Immature natural killer cell (primary cell): ENCODE measurements around the gene VPS13C. TPM values are rescaled to one million over a fixed set of nuclear protein-coding genes. Genes with fewer than 3 reads are reported as not detected.

Experiments
- DNase-seq, 3 donors: peaks; one replicate each; pipeline ENCODE4 v3.0.0; 2022; ENCODE audit warnings: mixed read lengths in 1 of 3
- H3K27ac Mint-ChIP-seq, 6 donors: one replicate each; pipeline ENCODE4 v1.8.0; 2020; ENCODE audit warnings: mixed read lengths in 6 of 6, mild to moderate bottlenecking in 5 of 6, inconsistent platforms in 4 of 6, moderate library complexity in 3 of 6
- H3K27me3 Mint-ChIP-seq, 3 donors: one replicate each; pipeline ENCODE4 v1.8.0; 2020 to 2021; ENCODE audit warnings: low read depth in 3 of 3, mild to moderate bottlenecking in 3 of 3, mixed read lengths in 3 of 3, moderate library complexity in 3 of 3, inconsistent platforms in 1 of 3
- H3K36me3 Mint-ChIP-seq, 3 donors: one replicate each; pipeline ENCODE4 v1.8.0; 2020; ENCODE audit warnings: mixed read lengths in 3 of 3, inconsistent platforms in 2 of 3, mild to moderate bottlenecking in 2 of 3
- H3K4me1 Mint-ChIP-seq, 2 donors: one replicate each; pipeline ENCODE4 v1.8.0; 2020; ENCODE audit warnings: inconsistent platforms in 2 of 2, mild to moderate bottlenecking in 2 of 2, mixed read lengths in 2 of 2, moderate library complexity in 1 of 2
- H3K4me3 Mint-ChIP-seq, 5 donors: one replicate each; pipeline ENCODE4 v1.8.0; 2020; ENCODE audit warnings: mild to moderate bottlenecking in 5 of 5, mixed read lengths in 5 of 5, inconsistent platforms in 3 of 5, moderate library complexity in 3 of 5
- H3K9me3 Mint-ChIP-seq, 6 donors: one replicate each; pipeline ENCODE4 v1.8.0; 2020; ENCODE audit warnings: mild to moderate bottlenecking in 6 of 6, mixed read lengths in 6 of 6, inconsistent platforms in 4 of 6, moderate library complexity in 3 of 6
- polyA plus RNA-seq, 3 donors: library from polyadenylated mRNA; unstranded; fragments of 300-500 nt; fragmentation: Illumina TruSeq; gene quantifications; one replicate each; pipeline ENCODE4 v1.2.3, GENCODE V29; 2021

The VPS13C gene
- polyA plus RNA-seq, 3 donors from 2014 or later: 9.8 to 18.5 (median 11.1) TPM

GRCh38 chr15:61839546-61839945, 220.7 kb downstream of the VPS13C start:
- no peak for DNase-seq
- H3K4me3 Mint-ChIP-seq: no peak overlapping the region
- no peak overlapping the region for H3K27ac Mint-ChIP-seq
- H3K27me3 Mint-ChIP-seq: peaks cover 3 to 13% (median 10%) of the 10 kb centered on the region in 3 donors
- no peaks in the 10 kb centered on the region for H3K4me1 Mint-ChIP-seq
- no peaks in the 10 kb centered on the region for H3K9me3 Mint-ChIP-seq
- no peaks in the 10 kb centered on the region for H3K36me3 Mint-ChIP-seq

DNA sequence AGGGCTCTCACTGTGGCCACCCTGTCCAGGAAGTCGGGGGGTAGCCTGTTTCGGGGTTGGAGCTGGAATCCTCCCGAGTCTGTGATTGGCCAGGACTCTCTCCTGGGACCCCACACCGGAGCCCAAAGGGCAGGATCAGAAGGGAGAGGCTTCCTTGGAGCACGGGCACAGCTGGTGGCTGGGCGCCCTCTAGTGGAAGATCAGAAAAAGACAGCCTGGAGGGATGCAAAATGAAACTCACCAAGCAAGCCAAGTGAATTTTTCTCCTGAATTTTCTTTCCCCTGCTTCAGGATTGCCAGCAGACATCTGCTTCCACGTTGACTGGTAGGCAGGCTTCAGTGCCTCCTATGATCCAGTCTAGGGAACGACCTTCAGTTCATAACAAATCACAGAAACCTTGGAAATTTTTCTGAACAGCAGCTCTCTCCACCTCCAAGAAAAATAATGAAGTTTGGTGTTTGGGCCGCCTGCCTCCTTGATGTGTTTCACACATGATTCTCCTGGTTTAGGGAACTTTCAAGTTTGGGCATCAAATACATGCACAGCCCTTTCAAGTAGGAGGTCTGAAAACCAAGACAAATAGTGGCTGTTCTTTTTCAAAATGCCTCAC, 224.6 kb downstream of the VPS13C start:
- Mint-ChIP-seq H3K27me3 (peaks cover 0 to 11% (median 4%) of the 10 kb centered on the region in 3 donors), H3K27ac (no peak overlapping the region), H3K4me1 (peaks cover 10 to 12% of the 10 kb centered on the region in 2 donors), H3K9me3 (no peaks in the 10 kb centered on the region), H3K36me3 (no peaks in the 10 kb centered on the region), H3K4me3 (no peak overlapping the region)
- peak; percentile 44 to 55 (median 46) for DNase-seq

DNA sequence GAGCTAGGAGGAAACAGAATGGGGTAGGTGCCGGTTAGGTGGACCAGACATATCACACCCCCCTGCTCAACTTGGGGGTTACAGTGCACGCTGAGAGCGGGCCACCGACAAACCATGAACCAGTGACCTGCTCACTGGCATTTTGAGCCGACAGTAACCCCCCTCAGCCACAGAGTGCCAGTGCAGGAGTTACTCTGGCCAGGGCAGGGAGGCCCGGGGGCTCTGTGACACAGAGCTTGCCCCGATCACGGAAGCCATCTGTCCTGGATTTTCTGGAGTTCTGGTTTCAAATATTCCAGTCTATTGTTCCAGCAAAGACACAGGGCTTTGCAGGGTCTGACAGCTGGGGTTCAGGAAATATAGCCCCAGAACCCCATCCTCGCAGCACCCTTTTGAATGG, 225.2 kb downstream of the VPS13C start:
- no peak overlapping the region for H3K27ac Mint-ChIP-seq
- no peak overlapping the region for H3K4me3 Mint-ChIP-seq
- no peak for DNase-seq
- H3K27me3 Mint-ChIP-seq: peaks cover 0 to 11% (median 4%) of the 10 kb centered on the region in 3 donors
- peaks cover 15 to 18% of the 10 kb centered on the region in 2 donors for H3K4me1 Mint-ChIP-seq
- no peaks in the 10 kb centered on the region for H3K9me3 Mint-ChIP-seq
- H3K36me3 Mint-ChIP-seq: no peaks in the 10 kb centered on the region

DNA sequence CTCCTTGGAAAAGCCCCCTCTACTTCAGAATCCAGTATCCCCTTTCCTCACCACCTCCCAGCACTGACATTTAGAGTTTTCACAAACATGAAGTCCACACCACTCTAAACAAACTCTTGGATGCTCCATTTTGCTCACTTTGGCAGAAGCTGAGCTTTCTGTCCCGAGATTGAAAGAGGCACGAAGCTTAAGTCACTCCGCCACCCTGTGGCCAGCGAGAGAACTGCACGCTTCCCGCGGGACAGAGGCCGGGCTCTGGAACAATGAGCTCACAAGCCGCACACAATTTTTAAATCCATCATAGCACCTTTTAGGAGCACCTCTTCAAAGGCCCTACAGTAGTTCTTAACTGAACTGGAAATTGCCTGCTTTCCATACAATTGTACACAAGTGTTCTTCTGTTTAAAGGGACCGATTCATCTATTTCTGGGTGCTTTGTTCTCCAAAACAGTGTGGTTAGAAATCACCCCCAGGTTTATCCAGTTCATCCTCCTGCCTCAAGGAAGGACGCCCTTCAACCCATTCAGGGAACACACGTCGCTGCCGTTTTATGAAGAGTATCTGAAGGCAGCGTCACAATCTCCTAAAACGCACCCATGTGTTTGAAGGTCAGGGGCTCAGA, 226.1 kb downstream of the VPS13C start:
- Mint-ChIP-seq H3K27ac (no peak overlapping the region), H3K4me3 (no peak overlapping the region), H3K27me3 (peaks cover 0 to 9% (median 4%) of the 10 kb centered on the region in 3 donors), H3K36me3 (no peaks in the 10 kb centered on the region), H3K9me3 (no peaks in the 10 kb centered on the region), H3K4me1 (peaks cover 15 to 20% of the 10 kb centered on the region in 2 donors)
- DNase-seq: peak; percentile 40 to 57 (median 46)

DNA sequence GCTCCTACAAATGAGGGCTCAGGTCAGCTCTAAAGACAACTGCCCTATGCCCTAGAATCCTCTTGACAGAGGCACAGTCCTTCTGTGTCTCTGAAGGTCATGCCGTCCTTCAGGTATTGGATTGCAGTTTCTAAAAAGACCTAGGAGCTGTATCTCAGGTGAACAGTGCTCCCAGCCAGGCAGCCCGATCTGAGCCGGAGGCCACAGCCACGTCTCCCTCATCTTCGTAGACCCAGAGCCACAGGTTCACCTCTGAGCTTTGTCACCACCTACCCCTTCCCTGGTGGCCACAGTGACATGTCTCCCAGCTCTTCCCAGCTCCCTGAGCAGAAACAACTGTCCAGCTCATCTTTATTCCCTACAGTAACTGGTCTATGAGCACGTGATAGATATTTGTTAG, 228.0 kb downstream of the VPS13C start:
- no peak for DNase-seq
- Mint-ChIP-seq H3K4me1 (peaks cover 15 to 20% of the 10 kb centered on the region in 2 donors), H3K27me3 (peaks cover 2 to 13% (median 4%) of the 10 kb centered on the region in 3 donors), H3K36me3 (no peaks in the 10 kb centered on the region), H3K9me3 (no peaks in the 10 kb centered on the region), H3K27ac (no peak overlapping the region), H3K4me3 (no peak overlapping the region)

GRCh38 chr15:61831505-61831921, 228.7 kb downstream of the VPS13C start:
- no peaks in the 10 kb centered on the region for H3K9me3 Mint-ChIP-seq
- no peak overlapping the region for H3K4me3 Mint-ChIP-seq
- peaks cover 2 to 12% (median 4%) of the 10 kb centered on the region in 3 donors for H3K27me3 Mint-ChIP-seq
- no peaks in the 10 kb centered on the region for H3K36me3 Mint-ChIP-seq
- no peak for DNase-seq
- no peak overlapping the region for H3K27ac Mint-ChIP-seq
- H3K4me1 Mint-ChIP-seq: peaks cover 15 to 20% of the 10 kb centered on the region in 2 donors

DNA sequence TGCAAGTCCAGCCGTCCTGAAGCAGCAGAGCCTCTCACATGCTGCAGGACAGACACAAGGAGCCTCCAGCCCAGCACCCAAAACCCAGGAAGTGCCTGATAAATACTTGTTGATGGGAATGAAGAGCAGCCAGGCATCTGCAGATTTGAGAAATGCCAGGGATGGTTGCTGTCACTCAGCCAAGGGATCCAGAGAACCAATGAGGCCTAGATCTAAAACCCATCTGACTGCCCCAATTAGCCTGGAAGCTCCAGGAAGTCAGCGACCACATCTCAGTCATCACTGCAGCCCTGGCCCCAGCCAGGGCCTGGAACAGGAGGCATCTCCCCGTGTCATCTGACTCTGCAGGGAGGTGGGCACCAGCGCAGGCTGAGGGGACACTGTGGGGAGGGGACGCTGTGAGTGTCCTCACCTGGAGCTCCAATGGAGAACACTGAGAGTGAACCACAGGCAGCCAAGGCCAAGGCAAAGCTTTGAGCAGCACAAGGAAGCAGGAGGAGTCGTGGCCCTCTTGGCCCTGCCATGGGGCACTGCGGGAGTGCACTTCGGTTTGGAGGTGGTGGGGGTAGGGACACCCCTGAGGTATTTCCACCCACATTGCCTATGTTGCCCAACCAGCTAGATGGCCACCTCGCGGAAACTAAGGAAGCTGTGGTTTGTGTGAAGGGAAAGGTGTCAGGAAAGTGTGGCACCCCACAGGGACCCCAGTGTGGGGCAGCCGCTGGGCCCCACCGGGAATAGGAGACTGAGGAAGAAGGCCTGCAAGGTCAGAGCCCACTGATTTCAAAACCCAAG, 229.5 kb downstream of the VPS13C start:
- Mint-ChIP-seq H3K27ac (no peak overlapping the region), H3K9me3 (no peaks in the 10 kb centered on the region), H3K4me1 (peaks cover 15 to 20% of the 10 kb centered on the region in 2 donors), H3K36me3 (no peaks in the 10 kb centered on the region), H3K27me3 (peaks cover 2 to 16% (median 4%) of the 10 kb centered on the region in 3 donors), H3K4me3 (no peak overlapping the region)
- no peak for DNase-seq

DNA sequence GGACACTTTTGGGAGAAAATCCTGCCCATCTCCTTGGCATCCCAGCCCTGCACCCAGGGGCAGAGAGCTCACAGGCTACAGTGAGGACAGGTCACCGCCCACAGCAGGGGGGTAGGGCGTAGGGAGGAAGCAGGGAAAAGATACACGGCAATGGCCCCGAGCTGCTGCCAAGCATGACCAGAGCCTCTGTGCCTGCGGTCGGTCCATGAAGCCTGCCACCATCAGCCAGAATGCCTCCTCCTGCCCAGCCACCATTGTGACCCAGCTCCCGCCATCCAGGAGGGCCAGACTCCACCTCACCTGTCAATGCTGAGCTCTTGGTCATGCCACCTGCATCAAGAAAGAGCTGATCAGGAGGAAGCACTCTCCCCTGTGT, 230.7 kb downstream of the VPS13C start:
- Mint-ChIP-seq H3K4me1 (peaks cover 15 to 20% of the 10 kb centered on the region in 2 donors), H3K9me3 (no peaks in the 10 kb centered on the region), H3K4me3 (no peak overlapping the region), H3K27me3 (peaks cover 4 to 14% (median 7%) of the 10 kb centered on the region in 3 donors), H3K27ac (no peak overlapping the region), H3K36me3 (no peaks in the 10 kb centered on the region)
- no peak for DNase-seq

DNA sequence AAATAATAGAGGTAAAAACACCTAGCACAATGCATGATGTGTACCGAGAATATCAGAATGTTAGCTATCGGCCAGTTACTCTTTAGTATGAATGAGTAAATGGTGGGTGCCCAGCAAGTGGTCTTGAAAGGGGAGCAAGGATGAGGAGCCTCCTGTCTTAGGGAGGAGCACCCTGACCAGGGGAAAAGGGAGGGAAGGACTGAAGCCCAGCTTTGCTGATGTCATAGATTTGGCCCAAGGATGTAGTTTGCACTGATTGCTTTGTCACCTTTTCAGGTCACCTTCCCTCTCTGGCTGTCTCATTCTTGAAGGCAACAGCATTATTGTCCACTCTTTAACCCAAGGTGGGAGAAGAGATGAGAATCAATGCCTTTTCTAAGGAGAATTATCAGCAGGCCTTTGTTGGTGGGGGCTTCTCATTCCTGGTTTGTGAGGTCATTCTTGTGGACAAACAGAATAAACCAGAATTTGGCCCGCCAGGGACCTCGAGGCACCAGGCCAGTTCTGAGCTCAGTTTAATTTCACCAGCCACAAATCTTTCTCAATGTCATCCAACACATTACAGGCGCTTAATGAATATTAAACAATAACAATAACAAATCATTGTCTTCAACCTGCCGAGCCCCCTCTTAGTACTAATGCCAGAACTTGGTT, 231.3 kb downstream of the VPS13C start:
- Mint-ChIP-seq H3K27ac (no peak overlapping the region), H3K4me3 (no peak overlapping the region), H3K4me1 (peaks cover 15 to 17% of the 10 kb centered on the region in 2 donors), H3K9me3 (no peaks in the 10 kb centered on the region), H3K27me3 (peaks cover 4 to 14% (median 7%) of the 10 kb centered on the region in 3 donors), H3K36me3 (no peaks in the 10 kb centered on the region)
- DNase-seq: no peak

DNA sequence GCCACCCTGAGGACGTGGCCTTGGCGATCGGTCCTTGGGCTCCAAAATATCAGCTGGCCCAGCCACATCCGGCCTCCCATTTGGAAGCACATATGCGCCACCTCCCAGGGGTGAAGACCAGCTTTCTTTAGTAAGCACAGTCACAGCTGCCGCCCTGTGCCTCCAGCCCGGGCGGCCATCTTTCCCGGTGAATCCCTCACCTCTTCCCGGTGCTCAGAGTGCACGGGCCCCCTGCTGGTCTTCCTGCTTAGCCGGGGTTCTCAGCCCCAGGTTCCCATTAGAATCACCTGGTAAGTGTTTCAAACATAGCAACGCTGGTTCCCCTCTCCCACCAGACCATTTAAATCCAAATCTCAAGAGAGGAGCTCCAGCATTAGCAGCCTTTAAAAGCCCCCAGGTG, 232.2 kb downstream of the VPS13C start:
- Mint-ChIP-seq H3K27me3 (peaks cover 4 to 14% (median 7%) of the 10 kb centered on the region in 3 donors), H3K36me3 (no peaks in the 10 kb centered on the region), H3K27ac (no peak overlapping the region), H3K9me3 (no peaks in the 10 kb centered on the region), H3K4me1 (peaks cover 15% of the 10 kb centered on the region in 2 donors), H3K4me3 (no peak overlapping the region)
- no peak for DNase-seq

DNA sequence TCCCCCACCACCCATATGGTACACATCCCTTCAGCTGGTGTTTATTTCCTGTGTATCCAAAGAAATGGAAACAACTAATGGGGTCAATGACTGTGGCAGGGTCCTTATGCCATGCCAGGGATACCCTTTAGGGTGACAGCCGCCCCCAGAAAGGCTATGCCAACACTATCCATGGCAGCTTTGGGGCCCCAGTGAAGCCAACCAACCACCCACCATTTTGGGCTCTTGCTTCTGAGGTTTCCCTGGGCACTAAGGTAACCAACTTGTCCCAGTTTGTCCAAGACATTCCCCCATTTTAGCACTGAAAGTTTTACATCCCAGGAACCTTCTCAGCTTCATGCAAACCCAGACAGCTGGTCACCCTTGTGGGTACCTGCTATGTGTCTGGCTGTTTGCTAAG, 233.1 kb downstream of the VPS13C start:
- Mint-ChIP-seq H3K9me3 (no peaks in the 10 kb centered on the region), H3K36me3 (no peaks in the 10 kb centered on the region), H3K27me3 (peaks cover 4 to 11% (median 4%) of the 10 kb centered on the region in 3 donors), H3K4me3 (no peak overlapping the region), H3K27ac (no peak overlapping the region), H3K4me1 (peaks cover 15% of the 10 kb centered on the region in 2 donors)
- DNase-seq: no peak

DNA sequence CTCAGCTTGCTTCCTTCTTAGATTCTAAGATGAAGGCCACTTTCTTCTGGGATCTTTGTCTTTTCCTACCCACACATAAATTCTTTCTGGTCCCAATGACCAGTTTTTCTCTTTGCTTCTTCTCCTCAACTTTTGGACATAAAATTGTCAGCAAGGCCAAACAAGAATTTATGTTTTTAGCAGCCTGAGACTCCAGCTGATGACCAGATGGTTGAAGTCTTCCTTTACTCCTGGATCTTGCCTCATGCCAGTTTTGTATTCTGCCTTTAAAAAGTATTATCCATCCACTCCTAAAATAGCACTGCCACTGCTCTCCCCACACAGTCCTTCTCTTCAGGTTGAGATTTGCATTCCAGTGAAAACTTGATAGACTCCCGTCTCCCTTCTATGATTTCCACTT, 236.0 kb downstream of the VPS13C start:
- Mint-ChIP-seq H3K36me3 (no peaks in the 10 kb centered on the region), H3K4me1 (no peaks in the 10 kb centered on the region), H3K9me3 (no peaks in the 10 kb centered on the region), H3K4me3 (no peak overlapping the region), H3K27ac (no peak overlapping the region), H3K27me3 (peaks cover 3 to 11% (median 4%) of the 10 kb centered on the region in 3 donors)
- no peak for DNase-seq

DNA sequence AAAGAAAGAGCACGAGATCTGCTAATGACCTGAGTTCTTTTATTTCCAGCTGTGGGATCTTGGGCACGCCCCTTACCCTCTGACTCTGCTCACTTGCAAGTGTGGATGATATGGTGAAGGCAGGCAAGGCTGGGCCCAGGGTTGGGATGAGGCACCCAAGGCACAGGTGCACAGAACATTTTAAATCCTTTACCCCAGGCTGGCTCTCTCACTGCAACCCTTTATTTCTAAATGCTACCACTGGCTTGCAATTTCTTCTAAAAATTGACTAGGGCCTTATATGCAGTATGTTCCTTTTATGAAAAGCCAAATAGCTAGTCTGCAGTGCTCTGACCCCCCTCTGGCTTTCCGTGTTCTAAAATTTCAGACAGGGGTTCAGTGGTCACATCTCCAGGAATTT, 237.7 kb downstream of the VPS13C start:
- peaks cover 2 to 6% (median 3%) of the 10 kb centered on the region in 3 donors for H3K27me3 Mint-ChIP-seq
- DNase-seq: no peak
- H3K36me3 Mint-ChIP-seq: no peaks in the 10 kb centered on the region
- H3K9me3 Mint-ChIP-seq: peaks cover 0 to 2% (median 0%) of the 10 kb centered on the region in 6 donors
- no peaks in the 10 kb centered on the region for H3K4me1 Mint-ChIP-seq
- H3K4me3 Mint-ChIP-seq: no peak overlapping the region
- H3K27ac Mint-ChIP-seq: no peak overlapping the region

GRCh38 chr15:61820951-61821350, 239.3 kb downstream of the VPS13C start:
- Mint-ChIP-seq H3K36me3 (no peaks in the 10 kb centered on the region), H3K9me3 (peaks cover 0 to 2% (median 0%) of the 10 kb centered on the region in 6 donors), H3K27me3 (peaks cover 0 to 3% (median 2%) of the 10 kb centered on the region in 3 donors), H3K4me1 (no peaks in the 10 kb centered on the region), H3K27ac (no peak overlapping the region), H3K4me3 (no peak overlapping the region)
- no peak for DNase-seq
